ENCODE measurements around the gene HRH2.

The HRH2 gene

GRCh38 chr5:175657593-175658271 lies at the start of gene HRH2:
TSS of gene HRH2 (plus strand) at chr5:175658071. CDS start at chr5:175683234, 25,163 bp downstream.
- no peaks in the 10 kb centered on the region for H3K27me3 ChIP-seq (ENCODE audit: insufficient read depth, low read depth)
- TF ChIP-seq, protein P1, sequence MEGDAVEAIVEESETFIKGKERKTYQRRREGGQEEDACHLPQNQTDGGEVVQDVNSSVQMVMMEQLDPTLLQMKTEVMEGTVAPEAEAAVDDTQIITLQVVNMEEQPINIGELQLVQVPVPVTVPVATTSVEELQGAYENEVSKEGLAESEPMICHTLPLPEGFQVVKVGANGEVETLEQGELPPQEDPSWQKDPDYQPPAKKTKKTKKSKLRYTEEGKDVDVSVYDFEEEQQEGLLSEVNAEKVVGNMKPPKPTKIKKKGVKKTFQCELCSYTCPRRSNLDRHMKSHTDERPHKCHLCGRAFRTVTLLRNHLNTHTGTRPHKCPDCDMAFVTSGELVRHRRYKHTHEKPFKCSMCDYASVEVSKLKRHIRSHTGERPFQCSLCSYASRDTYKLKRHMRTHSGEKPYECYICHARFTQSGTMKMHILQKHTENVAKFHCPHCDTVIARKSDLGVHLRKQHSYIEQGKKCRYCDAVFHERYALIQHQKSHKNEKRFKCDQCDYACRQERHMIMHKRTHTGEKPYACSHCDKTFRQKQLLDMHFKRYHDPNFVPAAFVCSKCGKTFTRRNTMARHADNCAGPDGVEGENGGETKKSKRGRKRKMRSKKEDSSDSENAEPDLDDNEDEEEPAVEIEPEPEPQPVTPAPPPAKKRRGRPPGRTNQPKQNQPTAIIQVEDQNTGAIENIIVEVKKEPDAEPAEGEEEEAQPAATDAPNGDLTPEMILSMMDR (conservative IDR thresholded peaks at IDR 0.05; ENCODE audit: low read depth, low read length) = no peak
- H3K9ac ChIP-seq = no peak within 1 kb of the TSS
- no peak within 1 kb of the TSS for H3K4me2 ChIP-seq
- no peaks in the 10 kb centered on the region for H3K4me1 ChIP-seq (ENCODE audit: low read depth, poor library complexity, severe bottlenecking)
- no peak within 1 kb of the TSS for H3K27ac ChIP-seq
- H4K20me1 ChIP-seq (ENCODE audit: insufficient read depth) = no peaks in the 10 kb centered on the region
- no peak within 1 kb of the TSS for H3K4me3 ChIP-seq (IDR thresholded peaks at IDR 0.05; ENCODE audit: insufficient read depth, low read depth, low read length)
- H2AFZ ChIP-seq (ENCODE audit: low read depth) = no peak within 1 kb of the TSS
- no peaks in the 10 kb centered on the region for H3K79me2 ChIP-seq (ENCODE audit: insufficient read depth, low read depth)
- H3K36me3 ChIP-seq (ENCODE audit: insufficient read depth) = no peaks in the 10 kb centered on the region

DNA sequence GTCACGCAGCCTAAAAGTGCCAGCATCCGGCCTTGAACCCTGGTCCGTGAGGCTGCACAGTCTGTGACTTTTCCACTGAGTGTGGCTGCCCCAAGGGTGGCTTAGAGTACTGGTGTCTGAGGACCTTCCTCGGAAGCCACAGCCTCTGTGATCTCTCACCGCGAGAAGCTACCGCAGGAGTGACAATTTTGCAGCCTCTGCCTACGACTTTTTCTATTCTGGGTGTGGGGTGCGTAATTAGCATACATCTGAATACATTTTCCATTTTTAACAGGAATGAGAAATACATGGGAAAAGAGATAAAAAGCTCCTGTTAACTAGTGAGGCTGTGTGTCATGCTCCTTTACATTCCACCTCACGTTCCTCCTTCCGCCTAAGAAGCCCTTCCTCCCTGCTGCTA lies 48.3 kb upstream of the HRH2 start:
- Histone ChIP-seq H3K27ac (no peak overlapping the region), H3K36me3 (ENCODE audit: insufficient read depth) (no peaks in the 10 kb centered on the region), H3K4me2 (no peak overlapping the region), H3K79me2 (ENCODE audit: insufficient read depth, low read depth) (no peaks in the 10 kb centered on the region), H3K4me1 (ENCODE audit: low read depth, poor library complexity, severe bottlenecking) (no peaks in the 10 kb centered on the region), H4K20me1 (ENCODE audit: insufficient read depth) (no peaks in the 10 kb centered on the region), H2AFZ (ENCODE audit: low read depth) (no peak overlapping the region), H3K27me3 (ENCODE audit: insufficient read depth, low read depth) (no peaks in the 10 kb centered on the region), H3K4me3 (IDR thresholded peaks at IDR 0.05; ENCODE audit: insufficient read depth, low read depth, low read length) (no peak overlapping the region), H3K9ac (no peak overlapping the region)
- TF ChIP-seq, protein P1 (conservative IDR thresholded peaks at IDR 0.05; ENCODE audit: low read depth, low read length) = no peak

- H2AFZ ChIP-seq (ENCODE audit: low read depth) = no peak overlapping the region
- H3K4me3 ChIP-seq (IDR thresholded peaks at IDR 0.05; ENCODE audit: insufficient read depth, low read depth, low read length) = no peak overlapping the region
- H4K20me1 ChIP-seq (ENCODE audit: insufficient read depth) = no peaks in the 10 kb centered on the region
- no peaks in the 10 kb centered on the region for H3K4me1 ChIP-seq (ENCODE audit: low read depth, poor library complexity, severe bottlenecking)
- no peak overlapping the region for H3K9ac ChIP-seq
- TF ChIP-seq, protein P1 (conservative IDR thresholded peaks at IDR 0.05; ENCODE audit: low read depth, low read length) = no peak
- no peak overlapping the region for H3K4me2 ChIP-seq
- no peaks in the 10 kb centered on the region for H3K36me3 ChIP-seq (ENCODE audit: insufficient read depth)
- H3K79me2 ChIP-seq (ENCODE audit: insufficient read depth, low read depth) = no peaks in the 10 kb centered on the region
- no peak overlapping the region for H3K27ac ChIP-seq
- no peaks in the 10 kb centered on the region for H3K27me3 ChIP-seq (ENCODE audit: insufficient read depth, low read depth)
These were observed 47.5 kb upstream of the HRH2 start for GRCh38 chr5:175610381-175610780.

DNA sequence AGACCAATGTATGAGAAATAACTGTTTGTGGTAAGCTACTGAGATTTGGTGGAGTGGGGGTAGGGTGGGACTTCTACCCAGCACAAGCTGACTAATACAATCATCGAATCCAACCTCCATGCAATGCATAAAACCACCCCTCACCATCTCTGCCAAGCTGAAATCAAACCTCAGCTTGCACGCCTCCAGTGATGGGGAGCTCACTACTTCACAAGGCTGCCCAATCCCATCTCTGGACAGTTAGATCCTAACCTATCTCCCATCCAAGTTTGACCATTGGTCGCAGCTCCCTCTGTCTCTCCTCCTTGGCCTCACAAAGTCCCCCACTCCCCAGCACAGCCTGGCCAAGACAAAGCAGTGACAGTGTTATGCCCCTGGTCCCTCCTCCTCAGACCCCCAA lies 47.0 kb upstream of the HRH2 start:
- Histone ChIP-seq H3K4me1 (ENCODE audit: low read depth, poor library complexity, severe bottlenecking) (no peaks in the 10 kb centered on the region), H4K20me1 (ENCODE audit: insufficient read depth) (no peaks in the 10 kb centered on the region), H3K4me3 (IDR thresholded peaks at IDR 0.05; ENCODE audit: insufficient read depth, low read depth, low read length) (no peak overlapping the region), H3K4me2 (no peak overlapping the region), H3K9ac (no peak overlapping the region), H3K27me3 (ENCODE audit: insufficient read depth, low read depth) (no peaks in the 10 kb centered on the region), H3K27ac (no peak overlapping the region), H2AFZ (ENCODE audit: low read depth) (no peak overlapping the region), H3K36me3 (ENCODE audit: insufficient read depth) (no peaks in the 10 kb centered on the region), H3K79me2 (ENCODE audit: insufficient read depth, low read depth) (no peaks in the 10 kb centered on the region)
- TF ChIP-seq, protein P1 (conservative IDR thresholded peaks at IDR 0.05; ENCODE audit: low read depth, low read length) = no peak
